Mesendoderm (in vitro differentiated cells): ENCODE data around the gene GJD4.
A peak's percentile ranks its signal among the peaks of the same experiment; 100 is the strongest.

Experiments
- DNase-seq: peaks from one replicate; pipeline ENCODE4 v3.0.0; 2013
- H2AK5ac ChIP-seq: 2 replicates; pipeline ENCODE4 v1.6.1; 2013; ENCODE audit warnings: low read length, inconsistent platforms
- H2BK120ac ChIP-seq: 2 replicates; pipeline ENCODE4 v1.6.1; 2013; ENCODE audit warnings: low read depth, mild to moderate bottlenecking, low read length, moderate library complexity, mixed read lengths
- H2BK15ac ChIP-seq: replicated peaks from 2 replicates; pipeline ENCODE4 v1.6.1; 2013; ENCODE audit warnings: low read depth, mild to moderate bottlenecking, moderate library complexity
- H2BK5ac ChIP-seq: 2 replicates; pipeline ENCODE4 v1.6.1; 2013; ENCODE audit warnings: low read length, inconsistent platforms
- H3K18ac ChIP-seq: 2 replicates; pipeline ENCODE4 v1.6.1; 2013; ENCODE audit warnings: mild to moderate bottlenecking, low read length, mixed read lengths
- H3K23ac ChIP-seq: one replicate; pipeline ENCODE4 v1.6.1; 2013; ENCODE audit warnings: low read length
- H3K27ac ChIP-seq: 2 replicates; pipeline ENCODE4 v1.5.1; 2013; ENCODE audit warnings: low read depth, mild to moderate bottlenecking, inconsistent platforms, low read length, moderate library complexity
- H3K27me3 ChIP-seq: 2 replicates; pipeline ENCODE4 v1.6.1; 2013; ENCODE audit warnings: low read length, control low read depth, mild to moderate bottlenecking, inconsistent platforms; ENCODE audit not compliant: insufficient read depth, poor library complexity
- H3K36me3 ChIP-seq: 2 replicates; pipeline ENCODE4 v1.6.1; 2013; ENCODE audit warnings: low read length, inconsistent platforms; ENCODE audit not compliant: control insufficient read depth, insufficient read depth
- H3K4ac ChIP-seq: one replicate; pipeline ENCODE4 v1.6.1; 2013; ENCODE audit warnings: low read depth, mild to moderate bottlenecking, low read length, moderate library complexity
- H3K4me1 ChIP-seq: 2 replicates; pipeline ENCODE4 v1.6.1; 2013; ENCODE audit warnings: low read depth, low read length, inconsistent platforms; ENCODE audit not compliant: control insufficient read depth
- H3K4me2 ChIP-seq: 2 replicates; pipeline ENCODE4 v1.6.1; 2013; ENCODE audit warnings: low read length
- H3K4me3 ChIP-seq: 2 replicates; pipeline ENCODE4 v1.5.1; 2013; ENCODE audit warnings: mild to moderate bottlenecking, low read length
- H3K56ac ChIP-seq: one replicate; pipeline ENCODE4 v1.6.1; 2013; ENCODE audit warnings: low read length
- H3K79me1 ChIP-seq: 2 replicates; pipeline ENCODE4 v1.6.1; 2013; ENCODE audit warnings: low read length, inconsistent platforms
- H3K79me2 ChIP-seq: 2 replicates; pipeline ENCODE4 v1.6.1; 2013; ENCODE audit warnings: mild to moderate bottlenecking, low read length; ENCODE audit not compliant: control insufficient read depth, insufficient read depth
- H3K9ac ChIP-seq: 2 replicates; pipeline ENCODE4 v1.6.1; 2013; ENCODE audit warnings: low read length, inconsistent platforms
- H4K5ac ChIP-seq: one replicate; pipeline ENCODE4 v1.6.1; 2013; ENCODE audit warnings: low read length
- H4K8ac ChIP-seq: one replicate; pipeline ENCODE4 v1.6.1; 2013; ENCODE audit warnings: low read depth, mild to moderate bottlenecking, control low read depth, low read length, moderate library complexity
- whole genome bisulfite sequencing: extraction: QIAGEN DNeasy Blood & Tissue Kit; methylation state at CpG from one replicate; pipeline ENCODE4 v1.1.7; 2013; ENCODE audit warnings: low lambda C conversion rate, missing lambda C conversion rate; ENCODE audit not compliant: insufficient coverage; ENCODE audit errors: extremely low coverage; 5-methylcytosine and 5-hydroxymethylcytosine counted together

The GJD4 gene

DNA sequence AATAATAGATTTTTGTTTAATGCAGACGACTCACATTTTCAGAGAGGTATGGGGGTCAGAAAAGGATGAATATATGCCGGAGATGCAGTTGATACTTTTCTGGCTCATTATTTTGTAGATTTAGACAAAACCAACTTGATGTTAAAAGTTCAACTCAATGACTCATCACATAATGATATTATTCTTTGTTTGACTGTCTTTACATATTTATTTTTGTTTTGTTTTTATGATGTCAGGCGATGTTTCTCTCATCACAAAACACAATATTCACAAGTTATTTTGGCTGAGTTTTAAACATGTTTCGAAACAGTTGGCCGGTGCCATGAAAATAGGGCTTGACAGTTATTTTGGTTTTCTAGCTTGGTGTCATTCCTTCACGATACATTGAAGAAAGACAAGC is 1.3 kb downstream of the GJD4 start:
- Histone ChIP-seq H3K36me3 (no peaks in the 10 kb centered on the region), H3K4me2 (no peak overlapping the region), H2BK120ac (no peak overlapping the region), H4K8ac (no peak overlapping the region), H4K5ac (no peak overlapping the region), H3K4me3 (no peak overlapping the region), H2BK5ac (no peak overlapping the region), H2AK5ac (no peak overlapping the region), H3K79me2 (no peaks in the 10 kb centered on the region), H3K79me1 (no peaks in the 10 kb centered on the region), H3K18ac (no peak overlapping the region), H3K56ac (no peak overlapping the region), H3K4ac (no peak overlapping the region), H3K4me1 (no peaks in the 10 kb centered on the region), H3K9ac (no peak overlapping the region), H3K27me3 (no peaks in the 10 kb centered on the region), H2BK15ac (no peak overlapping the region), H3K23ac (no peak overlapping the region), H3K27ac (no peak overlapping the region)
- no peak for DNase-seq
- WGBS: no CpG with 5 or more reads among the region's 6 CpGs

GRCh38 chr10:35607475-35608327 is 2.6 kb downstream of the GJD4 start:
- Histone ChIP-seq H2BK15ac (no peak overlapping the region), H3K4me2 (no peak overlapping the region)

GRCh38 chr10:35608328-35608672 is 3.2 kb downstream of the GJD4 start:
- no peak overlapping the region for H2AK5ac ChIP-seq
- no peak overlapping the region for H2BK5ac ChIP-seq
- H3K79me1 ChIP-seq: no peaks in the 10 kb centered on the region
- H3K4me2 ChIP-seq: no peak overlapping the region
- H3K4ac ChIP-seq: no peak overlapping the region
- H2BK15ac ChIP-seq: no peak overlapping the region
- WGBS: no CpG with 5 or more reads among the region's 16 CpGs
- no peaks in the 10 kb centered on the region for H3K4me1 ChIP-seq
- no peaks in the 10 kb centered on the region for H3K27me3 ChIP-seq
- H3K56ac ChIP-seq: no peak overlapping the region
- H2BK120ac ChIP-seq: no peak overlapping the region
- H3K36me3 ChIP-seq: no peaks in the 10 kb centered on the region
- no peak overlapping the region for H3K23ac ChIP-seq
- H4K8ac ChIP-seq: no peak overlapping the region
- no peak for DNase-seq
- H3K79me2 ChIP-seq: no peaks in the 10 kb centered on the region
- no peak overlapping the region for H3K27ac ChIP-seq
- H3K9ac ChIP-seq: no peak overlapping the region
- H3K4me3 ChIP-seq: no peak overlapping the region
- H3K18ac ChIP-seq: no peak overlapping the region
- no peak overlapping the region for H4K5ac ChIP-seq

More at GRCh38 chr10:35607475-35608327, 2.6 kb downstream of the GJD4 start:
- Histone ChIP-seq H3K36me3 (no peaks in the 10 kb centered on the region), H3K23ac (peak overlapping the region; percentile 9), H3K4me3 (no peak overlapping the region), H3K4ac (no peak overlapping the region), H3K9ac (no peak overlapping the region), H3K27me3 (no peaks in the 10 kb centered on the region), H2BK5ac (no peak overlapping the region), H3K56ac (no peak overlapping the region), H3K4me1 (no peaks in the 10 kb centered on the region), H3K79me1 (no peaks in the 10 kb centered on the region), H2BK120ac (no peak overlapping the region), H2AK5ac (no peak overlapping the region), H3K27ac (no peak overlapping the region), H3K79me2 (no peaks in the 10 kb centered on the region), H4K5ac (no peak overlapping the region), H4K8ac (no peak overlapping the region), H3K18ac (no peak overlapping the region)
- no CpG with 5 or more reads among the region's 78 CpGs for whole genome bisulfite sequencing
- no peak for DNase-seq

DNA sequence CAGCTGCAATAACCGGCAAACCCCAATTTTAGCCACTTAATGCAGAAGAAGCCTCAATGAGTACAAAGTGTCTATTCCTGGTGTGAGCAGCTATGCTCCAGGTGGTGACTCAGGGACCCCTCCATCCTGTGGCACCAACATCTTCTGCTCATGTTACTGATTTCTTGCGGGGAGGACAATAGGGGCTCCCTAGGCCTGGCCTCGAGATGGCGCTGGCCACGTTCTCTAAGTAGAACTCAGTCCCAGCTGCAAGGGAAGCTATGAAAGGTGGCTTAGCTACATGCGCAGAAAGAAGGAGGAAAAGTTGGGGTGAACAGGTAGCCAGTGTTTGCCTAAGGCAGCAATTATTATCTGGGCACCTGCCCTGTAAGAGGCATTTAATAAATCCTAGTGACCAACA is 6.6 kb downstream of the GJD4 start:
- Histone ChIP-seq H2BK15ac (no peak overlapping the region), H3K79me2 (no peaks in the 10 kb centered on the region), H3K4me1 (no peaks in the 10 kb centered on the region), H3K4ac (no peak overlapping the region), H3K23ac (no peak overlapping the region), H3K4me2 (no peak overlapping the region), H3K27me3 (no peaks in the 10 kb centered on the region), H3K56ac (no peak overlapping the region), H3K79me1 (no peaks in the 10 kb centered on the region), H3K9ac (no peak overlapping the region), H4K5ac (no peak overlapping the region), H4K8ac (no peak overlapping the region), H3K36me3 (no peaks in the 10 kb centered on the region), H3K27ac (no peak overlapping the region), H2BK5ac (no peak overlapping the region), H3K4me3 (no peak overlapping the region), H3K18ac (no peak overlapping the region), H2BK120ac (no peak overlapping the region), H2AK5ac (no peak overlapping the region)
- WGBS: no CpG with 5 or more reads among the region's 6 CpGs
- DNase-seq: peak; percentile 42

DNA sequence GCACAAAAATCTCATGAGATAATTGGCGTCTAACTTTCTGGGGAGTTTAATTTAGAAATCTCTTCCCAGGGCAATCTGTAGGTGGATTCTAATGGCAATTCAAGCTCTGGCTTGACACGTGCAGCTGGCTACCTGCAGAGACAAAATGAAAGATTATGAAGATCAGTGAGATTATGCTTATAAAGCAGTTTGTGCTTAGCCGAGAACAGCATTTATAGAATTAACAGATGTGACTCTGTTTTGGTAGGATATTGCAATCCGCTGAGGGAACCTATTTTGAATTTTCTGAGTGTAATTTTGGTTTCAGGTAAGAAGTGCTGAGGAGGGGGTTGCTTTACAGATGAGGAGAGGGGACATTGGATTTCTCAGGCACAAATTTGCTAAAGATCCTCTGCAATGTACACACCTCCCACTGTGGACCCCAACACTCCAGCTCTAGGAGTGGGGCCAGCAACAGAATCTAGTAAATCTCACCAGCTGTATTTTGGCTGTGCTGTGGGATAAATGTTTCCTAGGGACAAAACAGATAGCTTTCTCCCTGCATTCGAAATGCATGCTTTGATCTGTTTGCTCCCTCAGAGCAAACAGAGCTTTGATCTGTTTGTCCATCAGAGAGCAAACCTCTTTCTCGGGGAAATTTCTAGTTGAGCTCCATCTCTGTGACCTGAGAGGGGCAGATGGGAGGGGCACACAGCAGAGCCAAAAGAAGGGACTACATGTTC is 7.4 kb downstream of the GJD4 start:
- H4K5ac ChIP-seq: no peak overlapping the region
- H3K18ac ChIP-seq: no peak overlapping the region
- no peak overlapping the region for H3K4me3 ChIP-seq
- no peaks in the 10 kb centered on the region for H3K27me3 ChIP-seq
- WGBS: no CpG with 5 or more reads among the region's 6 CpGs
- H3K4ac ChIP-seq: no peak overlapping the region
- H3K4me1 ChIP-seq: no peaks in the 10 kb centered on the region
- H2BK5ac ChIP-seq: no peak overlapping the region
- H3K27ac ChIP-seq: no peak overlapping the region
- H3K36me3 ChIP-seq: no peaks in the 10 kb centered on the region
- H2BK120ac ChIP-seq: no peak overlapping the region
- H3K23ac ChIP-seq: no peak overlapping the region
- no peak overlapping the region for H2BK15ac ChIP-seq
- no peak overlapping the region for H3K56ac ChIP-seq
- no peak overlapping the region for H3K9ac ChIP-seq
- H3K79me2 ChIP-seq: no peaks in the 10 kb centered on the region
- H4K8ac ChIP-seq: no peak overlapping the region
- no peaks in the 10 kb centered on the region for H3K79me1 ChIP-seq
- no peak overlapping the region for H2AK5ac ChIP-seq
- no peak overlapping the region for H3K4me2 ChIP-seq
- no peak for DNase-seq
